ENCODE data around the gene PAH. TPM values are rescaled to one million over a fixed set of nuclear protein-coding genes. Genes with fewer than 3 reads are reported as not detected.

The PAH gene
- total and polyA plus RNA-seq, 2 of the 13 experiments (the other 11 are each of a cell fraction or from before 2014, with no cell fraction given): 192 to 451 TPM

DNA sequence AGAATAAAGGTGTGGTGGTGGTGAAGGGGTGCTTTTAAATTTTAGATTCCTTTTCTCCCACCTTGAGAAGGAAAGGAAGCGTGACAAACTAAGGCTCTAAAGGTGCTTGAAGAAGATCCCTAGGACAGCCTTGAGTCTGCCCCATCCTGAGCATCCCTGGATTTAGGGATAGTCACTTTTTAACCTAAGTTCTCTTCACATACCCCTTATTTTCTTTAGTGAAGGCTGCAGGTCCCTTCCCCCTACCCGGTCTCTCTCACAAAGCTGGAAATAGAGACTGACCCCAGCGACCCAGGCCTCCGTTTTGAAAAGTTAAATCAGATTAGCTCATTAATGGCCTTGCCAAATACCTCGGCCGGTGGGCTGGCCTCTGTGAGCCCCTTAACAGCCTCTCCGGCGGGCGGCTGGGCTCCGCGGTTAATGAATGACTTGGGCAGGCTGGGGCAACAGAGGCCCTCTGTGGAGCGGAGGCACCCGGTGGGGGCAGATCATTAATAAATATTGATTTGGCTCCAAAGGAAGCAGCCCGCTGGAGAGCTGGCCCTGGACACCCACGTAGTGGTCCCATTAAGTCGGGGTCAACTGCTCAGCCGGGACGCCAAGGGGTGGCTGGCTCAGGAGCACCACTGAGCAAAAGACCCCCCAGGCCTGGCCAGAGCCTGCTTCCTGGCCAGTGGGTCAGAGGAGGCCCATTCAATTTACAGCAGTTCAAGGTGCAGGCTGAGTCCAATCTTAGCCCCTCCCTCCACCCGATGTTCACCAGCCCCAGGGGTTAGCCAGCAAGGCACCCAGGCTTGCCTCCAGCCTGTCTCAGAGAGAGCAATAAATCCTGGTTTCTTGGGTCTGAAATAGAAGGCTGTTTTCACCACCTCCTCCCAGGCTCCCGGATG lies 31.8 kb downstream of the PAH start (continued):
- TF ChIP-seq MIER2 (CRISPR knock-in tag; IDR thresholded peaks at IDR 0.05): no peak
- TF ChIP-seq, protein P1, sequence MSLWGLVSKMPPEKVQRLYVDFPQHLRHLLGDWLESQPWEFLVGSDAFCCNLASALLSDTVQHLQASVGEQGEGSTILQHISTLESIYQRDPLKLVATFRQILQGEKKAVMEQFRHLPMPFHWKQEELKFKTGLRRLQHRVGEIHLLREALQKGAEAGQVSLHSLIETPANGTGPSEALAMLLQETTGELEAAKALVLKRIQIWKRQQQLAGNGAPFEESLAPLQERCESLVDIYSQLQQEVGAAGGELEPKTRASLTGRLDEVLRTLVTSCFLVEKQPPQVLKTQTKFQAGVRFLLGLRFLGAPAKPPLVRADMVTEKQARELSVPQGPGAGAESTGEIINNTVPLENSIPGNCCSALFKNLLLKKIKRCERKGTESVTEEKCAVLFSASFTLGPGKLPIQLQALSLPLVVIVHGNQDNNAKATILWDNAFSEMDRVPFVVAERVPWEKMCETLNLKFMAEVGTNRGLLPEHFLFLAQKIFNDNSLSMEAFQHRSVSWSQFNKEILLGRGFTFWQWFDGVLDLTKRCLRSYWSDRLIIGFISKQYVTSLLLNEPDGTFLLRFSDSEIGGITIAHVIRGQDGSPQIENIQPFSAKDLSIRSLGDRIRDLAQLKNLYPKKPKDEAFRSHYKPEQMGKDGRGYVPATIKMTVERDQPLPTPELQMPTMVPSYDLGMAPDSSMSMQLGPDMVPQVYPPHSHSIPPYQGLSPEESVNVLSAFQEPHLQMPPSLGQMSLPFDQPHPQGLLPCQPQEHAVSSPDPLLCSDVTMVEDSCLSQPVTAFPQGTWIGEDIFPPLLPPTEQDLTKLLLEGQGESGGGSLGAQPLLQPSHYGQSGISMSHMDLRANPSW (CRISPR knock-in tag; IDR thresholded peaks at IDR 0.05; ENCODE audit: borderline replicate concordance): peak; percentile 48; the same call in 1 of the 2 replicates
- TF ChIP-seq GATA4 (IDR thresholded peaks at IDR 0.05; ENCODE audit: borderline replicate concordance, low read depth): peak; percentile 74; the same call in 1 of the 2 replicates
- TF ChIP-seq MEF2D (CRISPR knock-in tag; IDR thresholded peaks at IDR 0.05): peak; percentile 84
- no peak for TF ChIP-seq FOXO4 (CRISPR knock-in tag; conservative IDR thresholded peaks at IDR 0.05)
- peak; percentile 91 for TF ChIP-seq ZNF263 (CRISPR knock-in tag; IDR thresholded peaks at IDR 0.05)
- 0 out of 2 replicates have a peak, but pooled peaks have one; percentile 45 for TF ChIP-seq BCL3 (CRISPR knock-in tag; IDR thresholded peaks at IDR 0.05)
- peak; percentile 92 for TF ChIP-seq NR2F6 (IDR thresholded peaks at IDR 0.05)
- peak; percentile 73 for TF ChIP-seq NR2F6 (CRISPR knock-in tag; IDR thresholded peaks at IDR 0.05)
- peak; percentile 78; the same call in 1 of the 2 replicates for TF ChIP-seq NFKBIZ (CRISPR knock-in tag; IDR thresholded peaks at IDR 0.05)
- TF ChIP-seq PAF1 (CRISPR knock-in tag; IDR thresholded peaks at IDR 0.05): no peak
- peak; percentile 40; the same call in 1 of the 2 replicates for TF ChIP-seq NFYC (CRISPR knock-in tag; IDR thresholded peaks at IDR 0.05)
- peak; percentile 90 for TF ChIP-seq RXRB (CRISPR knock-in tag; IDR thresholded peaks at IDR 0.05; ENCODE audit: borderline replicate concordance)
- peak; percentile 78; the same call in 1 of the 2 replicates for TF ChIP-seq KDM5B (CRISPR knock-in tag; IDR thresholded peaks at IDR 0.05; ENCODE audit: borderline replicate concordance)
- no peak for TF ChIP-seq ZNF484 (CRISPR knock-in tag; IDR thresholded peaks at IDR 0.05; ENCODE audit: borderline replicate concordance, low read depth)
- TF ChIP-seq, protein P2, sequence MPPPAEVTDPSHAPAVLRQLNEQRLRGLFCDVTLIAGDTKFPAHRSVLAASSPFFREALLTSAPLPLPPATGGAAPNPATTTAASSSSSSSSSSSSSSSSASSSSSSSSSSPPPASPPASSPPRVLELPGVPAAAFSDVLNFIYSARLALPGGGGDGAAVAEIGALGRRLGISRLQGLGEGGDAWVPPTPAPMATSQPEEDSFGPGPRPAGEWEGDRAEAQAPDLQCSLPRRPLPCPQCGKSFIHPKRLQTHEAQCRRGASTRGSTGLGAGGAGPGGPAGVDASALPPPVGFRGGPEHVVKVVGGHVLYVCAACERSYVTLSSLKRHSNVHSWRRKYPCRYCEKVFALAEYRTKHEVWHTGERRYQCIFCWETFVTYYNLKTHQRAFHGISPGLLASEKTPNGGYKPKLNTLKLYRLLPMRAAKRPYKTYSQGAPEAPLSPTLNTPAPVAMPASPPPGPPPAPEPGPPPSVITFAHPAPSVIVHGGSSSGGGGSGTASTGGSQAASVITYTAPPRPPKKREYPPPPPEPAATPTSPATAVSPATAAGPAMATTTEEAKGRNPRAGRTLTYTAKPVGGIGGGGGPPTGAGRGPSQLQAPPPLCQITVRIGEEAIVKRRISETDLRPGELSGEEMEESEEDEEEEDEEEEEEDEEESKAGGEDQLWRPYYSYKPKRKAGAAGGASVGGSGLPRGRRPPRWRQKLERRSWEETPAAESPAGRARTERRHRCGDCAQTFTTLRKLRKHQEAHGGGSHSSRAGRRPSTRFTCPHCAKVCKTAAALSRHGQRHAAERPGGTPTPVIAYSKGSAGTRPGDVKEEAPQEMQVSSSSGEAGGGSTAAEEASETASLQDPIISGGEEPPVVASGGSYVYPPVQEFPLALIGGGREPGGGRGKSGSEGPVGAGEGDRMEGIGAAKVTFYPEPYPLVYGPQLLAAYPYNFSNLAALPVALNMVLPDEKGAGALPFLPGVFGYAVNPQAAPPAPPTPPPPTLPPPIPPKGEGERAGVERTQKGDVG (CRISPR knock-in tag; IDR thresholded peaks at IDR 0.05; ENCODE audit: borderline replicate concordance): no peak

Measured in HepG2 (cell line).